Right lobe of liver (tissue), 6 donors: ENCODE data around the gene ZNF879. TPM values are rescaled to one million over a fixed set of nuclear protein-coding genes. Genes with fewer than 3 reads are reported as not detected.

Experiments
- ATAC-seq, 4 donors: fragments of 200-7000 bp; cut with Tn5 transposase; one replicate each; pipeline ENCODE4 v1.9.1; 2020; ENCODE audit warnings: mild to moderate bottlenecking in 4 of 4, moderate library complexity in 4 of 4
- DNase-seq, 3 donors: peaks; one replicate each; pipeline ENCODE4 v3.0.0-alpha.2; 2020
- H3K27ac ChIP-seq, 3 donors: fragments of 200-600 bp; one replicate each; pipeline ENCODE4 v1.8.0; 2022
- H3K27me3 ChIP-seq, 2 donors: fragments of 200-600 bp; one replicate each; pipeline ENCODE4 v1.8.0; 2022
- H3K36me3 ChIP-seq, 4 donors: fragments of 200-600 bp; sonication (generic) in 1 of 4; one replicate each; pipeline versions ENCODE4 v1.5.1 to v1.8.0; 2017 to 2022; ENCODE audit warnings: control low read depth in 1 of 4
- H3K4me1 ChIP-seq, 4 donors: fragments of 200-600 bp; sonication (generic) in 1 of 4; one replicate each; pipeline versions ENCODE4 v1.5.1 to v1.8.0; 2017 to 2022; ENCODE audit warnings: control low read depth in 1 of 4
- H3K4me3 ChIP-seq, 3 donors: fragments of 200-600 bp; one replicate each; pipeline ENCODE4 v1.8.0; 2022
- H3K9me3 ChIP-seq, 4 donors: fragments of 200-600 bp; sonication (generic) in 1 of 4; one replicate each; pipeline versions ENCODE4 v1.5.1 to v1.8.0; 2017 to 2022; ENCODE audit warnings: control low read depth in 1 of 4
- POLR2A ChIP-seq: fragments of 450-650 bp; IDR thresholded peaks from one replicate; pipeline ENCODE4 v1.6.1; 2017; ENCODE audit warnings: antibody characterized with exemption, mild to moderate bottlenecking
- WGBS: methylation state at CpG from one replicate; pipeline ENCODE4 v1.1.6; 2018; ENCODE audit warnings: low coverage, low lambda C conversion rate; ENCODE audit not compliant: insufficient coverage; ENCODE audit errors: missing lambda C conversion rate; 5-methylcytosine and 5-hydroxymethylcytosine counted together
- intact Hi-C, 2 donors: fragments of 100-400 bp; cut with DNase I; formaldehyde crosslinking; loops; one replicate each; pipeline versions ENCODE4 v1.11.2 to v1.14.1; 2022
- total RNA-seq, 6 experiments: library from RNA; depleted of rRNA in 2 of 6; stranded (reverse); fragments of >200 nt in 2 of 6; fragmentation: NEBNext Ultra II Directional in 3 of 6; extraction: Animal tissue kit (Norgen Biotek cat#: 25700) in 3 of 6; gene quantifications; one replicate each; pipeline versions ENCODE4 v1.1.0 to v1.2.4, GENCODE V29; 2016 to 2023
- TF ChIP-seq, protein P1 (sequence below), 4 donors: fragments of 200-600 bp in 3 of 4; fragments of 450-650 bp in 1 of 4; IDR thresholded peaks; one replicate each; pipeline versions ENCODE4 v1.5.1 to v1.8.0; 2016 to 2022; ENCODE audit warnings: antibody characterized with exemption in 4 of 4, mild to moderate bottlenecking in 2 of 4
- donor health status: DM: no; HTN: yes; CAD: no.
- donor health status: DM: no; HTN: no; CAD: no.
- donor health status: DM: no; HTN: no; CAD: no.
- donor health status: DM: no; HTN: yes; CAD: no.
- donor health status: DM: no; HTN: yes; CAD: no.

The ZNF879 gene
- total RNA-seq, 6 experiments from 2014 or later: 0.31 to 1.3 (median 0.94) TPM

DNA sequence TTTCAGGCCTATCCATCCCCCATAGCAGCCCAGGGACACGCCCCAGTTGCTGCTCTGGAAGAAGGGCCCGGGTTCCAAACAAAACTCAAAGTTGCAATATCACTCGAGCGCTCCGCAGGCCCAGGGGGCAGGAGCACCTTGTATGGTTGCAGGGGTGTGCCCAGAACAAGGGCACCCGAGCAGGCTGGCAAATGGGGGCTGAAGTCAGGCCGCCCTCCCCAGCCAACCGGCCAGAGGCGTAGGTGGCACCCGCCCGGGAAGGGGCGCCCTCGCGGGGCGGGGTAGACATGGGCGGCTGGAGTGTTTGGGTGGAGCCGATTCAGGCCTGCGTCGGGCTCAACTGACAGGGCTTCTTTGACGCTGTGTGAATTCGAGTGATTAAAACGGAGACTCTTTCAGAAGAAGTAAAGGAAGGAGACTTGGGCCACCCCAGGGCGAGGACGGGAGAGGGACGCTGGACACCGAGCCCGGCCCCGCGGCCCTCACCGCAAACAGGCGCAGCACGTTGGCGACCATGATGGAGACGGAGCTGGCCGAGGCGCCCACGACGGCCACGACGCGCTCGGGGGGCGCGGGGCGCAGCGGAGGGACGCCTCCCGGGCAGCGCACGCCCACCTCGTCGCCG lies 29.5 kb upstream of the ZNF879 start:
- DNase-seq: no peak
- ATAC-seq: no peak
- H3K27me3 ChIP-seq: no peaks in the 10 kb centered on the region
- no peaks in the 10 kb centered on the region for H3K9me3 ChIP-seq
- intact Hi-C loops: no loop called here
- H3K4me3 ChIP-seq: no peak overlapping the region
- TF ChIP-seq, protein P1, sequence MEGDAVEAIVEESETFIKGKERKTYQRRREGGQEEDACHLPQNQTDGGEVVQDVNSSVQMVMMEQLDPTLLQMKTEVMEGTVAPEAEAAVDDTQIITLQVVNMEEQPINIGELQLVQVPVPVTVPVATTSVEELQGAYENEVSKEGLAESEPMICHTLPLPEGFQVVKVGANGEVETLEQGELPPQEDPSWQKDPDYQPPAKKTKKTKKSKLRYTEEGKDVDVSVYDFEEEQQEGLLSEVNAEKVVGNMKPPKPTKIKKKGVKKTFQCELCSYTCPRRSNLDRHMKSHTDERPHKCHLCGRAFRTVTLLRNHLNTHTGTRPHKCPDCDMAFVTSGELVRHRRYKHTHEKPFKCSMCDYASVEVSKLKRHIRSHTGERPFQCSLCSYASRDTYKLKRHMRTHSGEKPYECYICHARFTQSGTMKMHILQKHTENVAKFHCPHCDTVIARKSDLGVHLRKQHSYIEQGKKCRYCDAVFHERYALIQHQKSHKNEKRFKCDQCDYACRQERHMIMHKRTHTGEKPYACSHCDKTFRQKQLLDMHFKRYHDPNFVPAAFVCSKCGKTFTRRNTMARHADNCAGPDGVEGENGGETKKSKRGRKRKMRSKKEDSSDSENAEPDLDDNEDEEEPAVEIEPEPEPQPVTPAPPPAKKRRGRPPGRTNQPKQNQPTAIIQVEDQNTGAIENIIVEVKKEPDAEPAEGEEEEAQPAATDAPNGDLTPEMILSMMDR (IDR thresholded peaks at IDR 0.05): no peak
- TF ChIP-seq POLR2A: no peak
- no peaks in the 10 kb centered on the region for H3K4me1 ChIP-seq
- 15% methylated on average over 16 of the region's 53 CpGs for WGBS
- H3K36me3 ChIP-seq: no peaks in the 10 kb centered on the region
- no peak overlapping the region for H3K27ac ChIP-seq

DNA sequence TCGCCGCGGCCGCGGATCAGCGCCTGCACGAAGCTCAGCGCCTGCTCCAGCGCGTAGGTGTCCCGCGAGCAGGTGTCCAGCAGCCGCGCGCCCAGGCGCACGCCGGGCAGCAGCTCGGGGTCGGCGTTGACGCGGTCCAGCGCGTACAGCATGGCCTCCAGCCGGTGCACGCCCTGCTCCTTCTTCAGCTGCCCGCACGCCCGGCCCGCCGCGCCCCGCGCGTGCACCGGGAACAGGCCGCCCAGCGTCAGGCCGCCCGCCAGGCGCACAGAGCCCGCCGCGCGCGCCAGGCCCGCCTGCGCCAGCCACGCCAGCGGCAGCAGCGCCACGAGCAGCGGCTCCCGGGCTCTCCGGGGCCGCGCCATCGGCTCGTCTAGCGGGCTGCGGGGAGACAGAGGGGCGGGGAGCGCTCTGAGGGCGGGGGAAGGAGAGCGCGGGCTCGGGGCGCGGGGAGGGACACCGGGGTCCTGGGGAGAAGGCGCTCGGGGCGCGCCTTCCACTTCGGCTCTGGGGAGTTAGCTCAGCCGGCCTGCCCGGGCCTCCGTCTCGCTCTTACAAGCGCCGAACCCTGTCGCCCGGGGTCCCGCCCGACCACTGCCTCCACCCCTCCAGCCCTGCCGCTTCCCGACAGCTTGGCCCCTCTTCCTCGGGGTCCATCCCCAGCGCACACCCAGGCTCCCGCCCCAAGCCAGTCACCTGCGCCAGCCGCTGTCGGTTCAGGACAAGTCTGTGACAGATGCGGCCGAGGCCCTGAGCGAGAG lies 28.8 kb upstream of the ZNF879 start, which contains the start of gene GRM6:
Gene GRM6, minus strand, starts transcription at position 741 of the 761 bp plus-strand sequence. Its CDS starts 376 bp downstream, at position 365.
- H3K27me3 ChIP-seq: no peaks in the 10 kb centered on the region
- no peak within 1 kb of the TSS for H3K4me3 ChIP-seq
- no peak for DNase-seq
- no peaks in the 10 kb centered on the region for H3K4me1 ChIP-seq
- ATAC-seq: no peak
- 2% methylated on average over 10 of the region's 97 CpGs for WGBS
- H3K27ac ChIP-seq: no peak within 1 kb of the TSS
- no peaks in the 10 kb centered on the region for H3K9me3 ChIP-seq
- no peaks in the 10 kb centered on the region for H3K36me3 ChIP-seq
- intact Hi-C loops: no loop called here
- no peak for TF ChIP-seq POLR2A
- TF ChIP-seq, protein P1 (IDR thresholded peaks at IDR 0.05): no peak

DNA sequence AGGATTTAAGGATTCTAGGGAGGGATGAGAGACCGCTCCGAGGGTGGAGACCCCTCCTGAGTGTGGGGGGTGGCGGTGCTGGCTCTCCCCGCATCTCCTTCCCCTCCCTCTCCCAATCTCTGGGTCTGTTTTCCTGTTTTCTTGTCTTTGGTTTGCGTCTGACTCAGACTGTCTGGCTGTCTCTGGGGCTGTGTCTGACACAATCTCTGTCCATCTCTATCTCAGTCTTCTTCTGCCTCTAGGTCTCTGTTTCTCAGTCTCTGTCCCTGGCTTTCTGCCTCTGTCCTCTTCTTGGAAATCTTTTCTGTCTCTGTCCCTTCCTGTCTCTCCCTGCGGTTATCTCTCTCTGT lies 28.3 kb upstream of the ZNF879 start:
- no peak for ATAC-seq
- WGBS: 24% methylated on average over 2 of the region's 6 CpGs
- TF ChIP-seq, protein P1 (IDR thresholded peaks at IDR 0.05): no peak
- TF ChIP-seq POLR2A: no peak
- DNase-seq: no peak
- no peak overlapping the region for H3K27ac ChIP-seq
- no peaks in the 10 kb centered on the region for H3K27me3 ChIP-seq
- no peaks in the 10 kb centered on the region for H3K9me3 ChIP-seq
- H3K4me3 ChIP-seq: no peak overlapping the region
- no peaks in the 10 kb centered on the region for H3K36me3 ChIP-seq
- no peaks in the 10 kb centered on the region for H3K4me1 ChIP-seq
- intact Hi-C loops: no loop called here

DNA sequence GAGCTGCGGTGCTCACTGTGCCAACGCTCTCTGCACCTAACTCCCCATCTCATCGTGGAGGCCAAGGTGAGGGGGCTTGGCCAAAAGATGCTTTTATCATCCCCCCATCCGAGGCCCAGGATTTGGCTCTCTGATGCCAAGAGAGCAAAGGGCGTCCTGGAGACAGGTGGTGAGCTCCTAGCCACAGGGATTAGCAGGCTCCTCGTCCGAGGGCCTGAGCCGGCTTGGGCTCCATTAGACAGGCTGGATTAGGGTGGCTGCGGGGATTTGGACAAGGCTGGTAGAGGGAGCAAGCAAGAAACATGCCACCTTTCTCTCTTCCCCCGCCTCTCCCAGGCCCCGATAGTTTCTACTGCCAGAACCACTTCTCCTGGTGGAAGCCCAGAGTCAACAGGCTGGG lies 27.4 kb upstream of the ZNF879 start:
- DNase-seq (no peak), ATAC-seq (no peak)
- intact Hi-C loops: no loop called here
- Histone ChIP-seq H3K36me3 (no peaks in the 10 kb centered on the region), H3K9me3 (no peaks in the 10 kb centered on the region), H3K27ac (no peak overlapping the region), H3K27me3 (no peaks in the 10 kb centered on the region), H3K4me3 (no peak overlapping the region), H3K4me1 (no peaks in the 10 kb centered on the region)
- TF ChIP-seq, protein P1 (IDR thresholded peaks at IDR 0.05): no peak
- no peak for TF ChIP-seq POLR2A
- WGBS: 43% methylated on average over 6 of the region's 11 CpGs
